ENCODE data around the gene MIOX.
"Not testable (repeated sequence)": the region's sequence is repeated elsewhere in the genome, so short reads cannot be mapped to it uniquely, and the experiment has no call there.

MIOX gene

GRCh38 chr22:50517495-50518260, 31.0 kb downstream of the MIOX start:
- no peak for DNase-seq (ENCODE audit: low spot score)

- DNase-seq (ENCODE audit: low spot score) = no peak
Observed at GRCh38 chr22:50518606-50519005, 31.9 kb downstream of the MIOX start.

- DNase-seq (ENCODE audit: low spot score) = no peak
Observed at GRCh38 chr22:50519151-50519550, 32.5 kb downstream of the MIOX start.

GRCh38 chr22:50520184-50520583, 33.5 kb downstream of the MIOX start:
- DNase-seq (ENCODE audit: low spot score) = not testable (repeated sequence)

GRCh38 chr22:50520826-50521453, 34.3 kb downstream of the MIOX start:
- no peak for DNase-seq (ENCODE audit: low spot score)

GRCh38 chr22:50521710-50522109, 35.1 kb downstream of the MIOX start:
- DNase-seq (ENCODE audit: low spot score) = no peak

- no peak for DNase-seq (ENCODE audit: low spot score)
Observed at GRCh38 chr22:50522208-50522805, 35.6 kb downstream of the MIOX start.

- no peak for DNase-seq (ENCODE audit: low spot score)
Observed at GRCh38 chr22:50522806-50523438, 36.3 kb downstream of the MIOX start.

GRCh38 chr22:50523458-50523805, 36.8 kb downstream of the MIOX start:
- no peak for DNase-seq (ENCODE audit: low spot score)

GRCh38 chr22:50523806-50524675, 37.4 kb downstream of the MIOX start:
- peak; percentile 33 for DNase-seq (ENCODE audit: low spot score)

- no peak for DNase-seq (ENCODE audit: low spot score)
Observed at GRCh38 chr22:50524676-50525103, 38.0 kb downstream of the MIOX start.

- DNase-seq (ENCODE audit: low spot score) = peak; percentile 97
Observed at GRCh38 chr22:50525104-50525857, 38.6 kb downstream of the MIOX start, which contains the start of gene SCO2. TSS of gene SCO2 (minus strand) at chr22:50525598. CDS start at chr22:50524411, 1,187 bp downstream.

- DNase-seq (ENCODE audit: low spot score) = no peak
Observed at GRCh38 chr22:50525858-50526107, 39.1 kb downstream of the MIOX start.

GRCh38 chr22:50526108-50526833, 39.6 kb downstream of the MIOX start:
- DNase-seq (ENCODE audit: low spot score) = peak; percentile 82

- peak; percentile 71 for DNase-seq (ENCODE audit: low spot score)
Observed at GRCh38 chr22:50526834-50527801, 40.5 kb downstream of the MIOX start.

- DNase-seq (ENCODE audit: low spot score) = no peak
Observed at GRCh38 chr22:50527921-50528681, 41.4 kb downstream of the MIOX start.

GRCh38 chr22:50528682-50529415, 42.2 kb downstream of the MIOX start:
- DNase-seq (ENCODE audit: low spot score) = no peak

GRCh38 chr22:50529416-50529896, 42.8 kb downstream of the MIOX start:
- no peak for DNase-seq (ENCODE audit: low spot score)

All from NAMALWA (cell line).